ENCODE results near the gene AHNAK. TPM values are rescaled to one million over a fixed set of nuclear protein-coding genes. Genes with fewer than 3 reads are reported as not detected.

The AHNAK gene
- total and polyA plus RNA-seq, 2 of the 8 experiments (the other 6 are each of a cell fraction or from before 2014, with no cell fraction given): 2.0 to 5.8 TPM

DNA sequence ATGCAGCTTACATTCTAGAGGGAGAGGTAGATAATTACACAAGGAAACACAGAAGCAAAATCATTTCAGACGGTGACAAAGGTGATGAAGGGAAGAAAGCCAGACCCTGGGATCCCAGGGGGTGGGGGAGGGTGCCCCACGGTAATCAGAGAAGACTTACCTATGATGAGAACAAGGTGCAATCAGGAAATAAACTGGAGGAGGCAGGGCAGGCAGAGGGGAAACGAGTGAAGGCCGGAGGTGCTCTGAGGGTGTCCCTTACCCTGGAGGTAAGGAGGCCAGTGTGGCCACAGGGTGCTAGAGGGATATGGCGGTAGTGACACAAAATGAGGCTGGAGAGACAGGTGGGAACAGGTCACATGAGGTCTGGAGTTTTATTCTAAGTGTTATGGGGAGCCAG lies 141.7 kb downstream of the AHNAK start (continued):
- TF ChIP-seq, protein P1, sequence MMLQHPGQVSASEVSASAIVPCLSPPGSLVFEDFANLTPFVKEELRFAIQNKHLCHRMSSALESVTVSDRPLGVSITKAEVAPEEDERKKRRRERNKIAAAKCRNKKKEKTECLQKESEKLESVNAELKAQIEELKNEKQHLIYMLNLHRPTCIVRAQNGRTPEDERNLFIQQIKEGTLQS (IDR thresholded peaks at IDR 0.05; ENCODE audit: insufficient read depth, low read depth, low read length): no peak
- TF ChIP-seq SP2 (IDR thresholded peaks at IDR 0.05; ENCODE audit: low read length) (no peak), MAFK (IDR thresholded peaks at IDR 0.05; ENCODE audit: low read depth, low read length) (no peak), RNF2 (IDR thresholded peaks at IDR 0.05; ENCODE audit: borderline replicate concordance, low read depth, low read length, missing control alignments, poor library complexity, severe bottlenecking) (no peak)
